Kidney (tissue), 14 donors: ENCODE data around the gene DSE. TPM values are rescaled to one million over a fixed set of nuclear protein-coding genes. Genes with fewer than 3 reads are reported as not detected.

Source experiments
- DNase-seq, 5 donors: peaks; one replicate each; pipeline ENCODE4 v3.0.0-alpha.2; 2013 to 2020
- FAIRE-seq: peaks from 2 replicates; lab custom pipeline; 2012; peaks lifted over from hg19 to GRCh38; lab: Jason Lieb, UNC
- H3K27ac ChIP-seq, 2 donors: one replicate each; pipeline ENCODE4 v1.7.0; 2013; ENCODE audit warnings: low read depth in 2 of 2, low read length in 2 of 2, inconsistent platforms in 1 of 2
- H3K27me3 ChIP-seq: one replicate; pipeline ENCODE4 v1.7.1; 2013; ENCODE audit warnings: low read length, inconsistent platforms; ENCODE audit not compliant: control insufficient read depth, insufficient read depth
- H3K36me3 ChIP-seq, 3 donors: one replicate each; pipeline versions ENCODE4 v1.7.0 to v1.7.1; 2013; ENCODE audit warnings: low read length in 3 of 3, control low read depth in 1 of 3, inconsistent platforms in 1 of 3; ENCODE audit not compliant: insufficient read depth in 3 of 3, control insufficient read depth in 2 of 3
- H3K4me1 ChIP-seq, 3 donors: one replicate each; pipeline versions ENCODE4 v1.7.0 to v1.7.1; 2013; ENCODE audit warnings: low read length in 3 of 3, inconsistent platforms in 1 of 3, low read depth in 1 of 3; ENCODE audit not compliant: control insufficient read depth in 2 of 3, insufficient read depth in 2 of 3
- H3K4me3 ChIP-seq, 3 donors: one replicate each; pipeline versions ENCODE4 v1.7.0 to v1.8.1; 2013; ENCODE audit warnings: low read length in 3 of 3, control low read depth in 1 of 3, inconsistent platforms in 1 of 3
- H3K9ac ChIP-seq, 3 donors: one replicate each; pipeline versions ENCODE4 v1.7.0 to v1.7.1; 2013; ENCODE audit warnings: low read length in 3 of 3, control low read depth in 1 of 3, inconsistent platforms in 1 of 3
- H3K9me3 ChIP-seq, 3 donors: one replicate each; pipeline versions ENCODE4 v1.7.0 to v1.7.1; 2013; ENCODE audit warnings: low read length in 3 of 3, control low read depth in 1 of 3, inconsistent platforms in 1 of 3; ENCODE audit not compliant: control insufficient read depth in 2 of 3, insufficient read depth in 1 of 3
- CTCF ChIP-seq: IDR thresholded peaks from 3 replicates; pipeline ENCODE4 v1.5.1; 2012; ENCODE audit warnings: mild to moderate bottlenecking, moderate library complexity, borderline replicate concordance; ENCODE audit not compliant: insufficient read depth; ENCODE audit errors: extremely low read depth
- intact Hi-C: fragments of 100-400 bp; cut with DNase I; formaldehyde crosslinking; loops from one replicate; pipeline ENCODE4 v1.11.1; 2022
- polyA plus RNA-seq: library from polyadenylated mRNA; stranded (reverse); fragments of 350-450 nt; fragmentation: Illumina TruSeq; extraction: RNeasy Lipid Tissue Mini Kit (QIAGEN cat#74804); gene quantifications from one replicate; pipeline ENCODE4 v1.2.3, GENCODE V29; 2014; ENCODE audit warnings: low read depth, low replicate concordance; ENCODE audit not compliant: insufficient read depth
- total RNA-seq: library from RNA; stranded (reverse); fragmentation: NEBNext Ultra II Directional; extraction: Animal tissue kit (Norgen Biotek cat#: 25700); gene quantifications from one replicate; pipeline ENCODE4 v1.2.1, GENCODE V29; 2021
- donor health status: control.
- donor health status: control.
- donor health status: control.
- donor health status: control.
- donor health status: control.
- donor health status: DM: yes; HTN: yes; CAD: no.
- donor health status: Normal renal cell carcinoma (clear cell type).

DSE gene
- total and polyA plus RNA-seq, 2 donors from 2014 or later, result 6.9 to 47.7 TPM

DNA sequence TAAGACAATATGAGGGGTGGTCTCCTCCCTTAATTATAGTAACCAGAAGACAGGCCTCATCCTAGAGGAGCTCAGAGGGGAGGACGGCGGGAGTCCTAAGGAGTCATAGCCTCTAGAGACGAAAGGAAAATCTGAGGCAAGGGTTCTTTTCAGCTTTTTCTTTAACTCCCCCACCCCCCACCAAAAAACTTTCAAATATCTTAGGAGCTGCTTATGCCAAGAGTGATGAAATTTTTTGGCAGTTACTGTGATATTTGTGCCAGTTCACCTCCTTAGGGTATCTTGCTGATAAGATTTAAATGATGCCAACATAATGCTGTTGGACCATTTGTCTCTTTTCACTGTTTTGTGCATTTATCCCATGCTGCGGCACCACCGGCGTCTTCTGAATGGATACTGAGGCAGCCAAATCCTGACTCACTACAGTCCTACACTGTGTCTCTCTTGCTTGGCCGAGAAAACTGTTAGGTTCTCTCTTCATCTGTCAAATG, 44.5 kb upstream of the DSE start:
- no peak overlapping the region for H3K27ac ChIP-seq

DNA sequence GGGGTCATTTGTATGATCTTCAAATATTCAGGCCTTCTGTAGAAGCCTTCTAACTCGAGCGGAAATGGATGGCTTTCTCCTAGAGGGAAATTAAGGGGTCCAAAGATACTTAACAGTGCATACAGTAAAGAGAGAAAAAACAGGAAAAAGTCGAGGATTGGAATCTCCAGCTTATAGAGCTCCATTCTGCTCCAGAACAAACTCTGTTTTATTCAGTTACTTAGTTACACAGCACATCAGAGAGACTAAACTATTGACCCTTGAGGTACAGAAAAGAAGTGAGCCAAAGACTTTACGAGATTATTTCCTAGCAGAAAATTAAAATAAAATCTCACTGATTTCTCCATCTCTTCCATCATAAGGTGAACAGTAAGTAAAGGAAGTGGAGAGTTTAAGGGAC, 43.8 kb upstream of the DSE start:
- no peak for DNase-seq
- Histone ChIP-seq H3K4me1 (no peaks in the 10 kb centered on the region), H3K9ac (no peak overlapping the region), H3K9me3 (no peaks in the 10 kb centered on the region), H3K4me3 (no peak overlapping the region), H3K27me3 (no peaks in the 10 kb centered on the region), H3K36me3 (no peaks in the 10 kb centered on the region), H3K27ac (no peak overlapping the region)
- no peak for TF ChIP-seq CTCF
- intact Hi-C loops, result no loop called here
- no peak for FAIRE-seq

More for the DNA sequence above, 44.5 kb upstream of the DSE start:
- Histone ChIP-seq H3K27me3 (no peaks in the 10 kb centered on the region), H3K4me1 (no peaks in the 10 kb centered on the region), H3K4me3 (no peak overlapping the region), H3K9ac (no peak overlapping the region), H3K9me3 (no peaks in the 10 kb centered on the region), H3K36me3 (no peaks in the 10 kb centered on the region)
- intact Hi-C loops, result no loop called here
- no peak for TF ChIP-seq CTCF
- no peak for FAIRE-seq
- no peak for DNase-seq

DNA sequence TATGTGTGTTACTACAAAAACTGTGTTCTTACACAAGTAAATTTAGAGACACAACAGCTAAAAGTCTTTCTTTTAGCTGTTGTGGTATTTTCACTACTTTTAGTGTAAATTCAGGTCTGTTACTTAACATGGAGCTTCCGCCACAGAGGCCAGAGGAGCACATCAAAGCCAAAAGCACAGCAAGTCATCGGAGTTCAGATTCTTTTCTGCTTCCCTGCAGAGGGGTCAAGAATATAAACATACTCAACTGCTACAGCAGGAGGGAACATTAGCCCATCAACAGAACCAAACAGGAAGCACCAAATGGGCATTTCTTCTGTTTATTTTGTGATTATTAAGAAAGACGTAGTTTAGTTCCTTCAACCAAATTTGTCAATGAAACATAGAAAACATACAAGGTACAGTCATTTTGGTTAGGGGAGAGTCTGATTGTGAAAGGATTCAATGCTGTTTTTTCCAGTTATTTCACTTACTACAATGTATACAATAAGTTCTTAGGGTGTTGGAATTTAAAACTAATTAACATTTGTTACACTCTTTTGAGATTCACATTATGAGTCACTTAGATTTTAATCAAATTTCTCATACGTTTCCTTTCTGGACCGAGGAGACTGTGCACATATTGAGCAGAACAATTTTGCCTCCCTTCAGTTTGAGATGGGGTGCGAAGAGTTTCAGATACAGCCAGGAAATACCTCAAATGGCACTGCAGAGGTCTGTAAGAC, 42.8 kb upstream of the DSE start:
- intact Hi-C loops, result no loop called here
- H3K9me3 ChIP-seq, result no peaks in the 10 kb centered on the region
- H3K27me3 ChIP-seq, result no peaks in the 10 kb centered on the region
- peak overlapping the region in 1 of 2 donors; percentile 15 for H3K27ac ChIP-seq
- H3K9ac ChIP-seq, result no peak overlapping the region
- no peaks in the 10 kb centered on the region for H3K4me1 ChIP-seq
- FAIRE-seq, result no peak
- no peaks in the 10 kb centered on the region for H3K36me3 ChIP-seq
- DNase-seq, result peak in 1 of 5 donors; percentile 13
- H3K4me3 ChIP-seq, result no peak overlapping the region
- no peak for TF ChIP-seq CTCF
